ENCODE results near the gene NGLY1.

NGLY1 gene, protein sequence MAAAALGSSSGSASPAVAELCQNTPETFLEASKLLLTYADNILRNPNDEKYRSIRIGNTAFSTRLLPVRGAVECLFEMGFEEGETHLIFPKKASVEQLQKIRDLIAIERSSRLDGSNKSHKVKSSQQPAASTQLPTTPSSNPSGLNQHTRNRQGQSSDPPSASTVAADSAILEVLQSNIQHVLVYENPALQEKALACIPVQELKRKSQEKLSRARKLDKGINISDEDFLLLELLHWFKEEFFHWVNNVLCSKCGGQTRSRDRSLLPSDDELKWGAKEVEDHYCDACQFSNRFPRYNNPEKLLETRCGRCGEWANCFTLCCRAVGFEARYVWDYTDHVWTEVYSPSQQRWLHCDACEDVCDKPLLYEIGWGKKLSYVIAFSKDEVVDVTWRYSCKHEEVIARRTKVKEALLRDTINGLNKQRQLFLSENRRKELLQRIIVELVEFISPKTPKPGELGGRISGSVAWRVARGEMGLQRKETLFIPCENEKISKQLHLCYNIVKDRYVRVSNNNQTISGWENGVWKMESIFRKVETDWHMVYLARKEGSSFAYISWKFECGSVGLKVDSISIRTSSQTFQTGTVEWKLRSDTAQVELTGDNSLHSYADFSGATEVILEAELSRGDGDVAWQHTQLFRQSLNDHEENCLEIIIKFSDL

DNA sequence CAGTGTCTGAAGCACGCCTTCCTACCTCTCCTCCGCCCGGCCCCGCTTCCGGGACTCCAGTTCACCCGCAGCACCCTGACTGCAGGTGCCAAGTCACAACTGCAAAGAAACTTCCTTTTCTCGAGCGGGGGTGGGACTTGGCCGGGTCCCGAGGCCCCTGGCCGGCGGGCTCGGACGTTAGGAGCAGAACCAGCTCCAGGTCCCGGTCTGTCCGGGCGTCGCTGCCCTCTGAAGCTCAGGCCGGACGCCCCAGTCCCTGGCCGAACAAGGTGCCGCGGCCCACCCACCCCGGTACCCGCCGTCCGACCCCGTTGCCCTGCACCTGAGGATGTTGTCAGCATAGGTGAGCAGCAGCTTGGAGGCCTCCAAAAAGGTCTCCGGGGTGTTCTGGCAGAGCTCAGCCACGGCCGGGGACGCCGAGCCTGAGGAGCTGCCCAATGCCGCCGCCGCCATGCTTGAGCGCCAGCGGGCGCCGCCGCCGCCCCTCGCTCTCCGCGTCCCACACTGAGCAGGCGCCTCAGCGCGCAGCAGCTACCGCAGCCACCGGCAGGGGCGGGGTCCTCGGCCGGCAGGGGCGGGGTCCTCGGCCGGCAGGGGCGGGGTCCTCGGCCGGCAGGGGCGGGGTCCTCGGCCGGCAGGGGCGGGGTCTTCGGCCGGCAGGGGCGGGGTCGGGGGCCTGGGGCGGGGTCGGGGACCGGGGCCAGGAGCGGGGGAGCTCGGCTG is at the start of gene NGLY1:
Gene NGLY1, minus strand, starts transcription at position 506 of the 723 bp plus-strand sequence. Its CDS starts 53 bp downstream, at position 453.
- peak; percentile 87 for DNase-seq

DNA sequence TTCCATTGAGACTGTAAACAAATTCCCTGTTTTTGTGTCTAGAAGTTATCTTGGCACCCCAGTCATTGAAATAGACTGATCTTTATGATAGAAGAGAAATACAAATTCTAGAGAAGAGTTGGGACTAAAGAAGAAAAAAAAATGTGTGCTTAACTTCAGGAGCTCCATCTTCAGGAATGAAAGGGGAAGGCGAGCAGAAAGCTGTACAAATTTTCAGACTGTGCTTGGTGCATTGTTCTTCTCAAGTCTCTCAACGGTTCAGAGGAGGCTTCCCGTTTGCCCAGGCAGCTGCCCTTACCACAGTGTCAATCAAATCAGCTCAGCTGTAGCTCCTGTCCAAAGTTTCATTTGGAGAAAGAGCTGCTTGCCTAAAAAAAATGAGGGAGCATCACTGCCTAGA is 48.3 kb upstream of the NGLY1 start:
- no peak for DNase-seq

DNA sequence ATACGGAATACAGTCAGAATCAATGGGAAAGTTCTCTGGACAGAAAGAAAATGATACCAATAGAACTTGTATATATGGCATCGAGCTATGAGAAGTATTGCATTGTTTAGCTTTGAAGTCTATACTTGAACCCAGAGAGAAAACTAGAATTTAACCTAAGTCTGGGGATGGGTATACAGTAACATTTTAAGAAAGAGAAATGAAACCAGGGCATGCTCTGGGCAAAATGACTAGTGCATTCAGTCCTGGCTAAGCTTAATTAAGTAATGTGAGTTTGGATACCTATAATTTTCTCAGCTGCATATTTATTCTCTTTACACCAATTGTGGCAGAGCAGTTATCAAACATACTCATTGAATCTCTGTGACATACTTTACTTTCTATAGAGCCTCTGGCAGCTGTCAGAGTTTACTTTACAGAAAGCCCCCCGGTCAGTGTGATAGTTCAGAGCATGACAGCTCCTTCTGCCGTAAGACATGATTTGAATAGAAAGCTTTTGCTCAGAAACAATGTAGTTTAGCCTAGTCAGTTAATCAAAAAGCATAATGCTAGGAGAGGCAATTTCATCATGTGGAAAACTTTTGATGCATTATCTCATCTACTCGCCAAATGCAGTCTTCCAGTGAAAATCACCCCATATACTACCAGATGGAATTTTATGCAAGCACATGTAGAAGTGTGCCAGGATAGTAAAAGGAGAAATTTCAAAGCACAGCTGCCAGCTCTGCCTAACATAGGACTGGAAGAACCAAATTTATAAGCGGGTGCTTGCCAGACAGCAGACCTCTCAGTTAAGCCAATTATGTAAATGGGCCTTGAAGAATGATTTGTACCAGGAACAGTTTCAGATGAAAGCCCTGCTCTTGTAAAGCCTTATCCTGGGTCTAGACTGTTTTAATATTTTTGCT is 47.4 kb upstream of the NGLY1 start:
- no peak for DNase-seq

DNA sequence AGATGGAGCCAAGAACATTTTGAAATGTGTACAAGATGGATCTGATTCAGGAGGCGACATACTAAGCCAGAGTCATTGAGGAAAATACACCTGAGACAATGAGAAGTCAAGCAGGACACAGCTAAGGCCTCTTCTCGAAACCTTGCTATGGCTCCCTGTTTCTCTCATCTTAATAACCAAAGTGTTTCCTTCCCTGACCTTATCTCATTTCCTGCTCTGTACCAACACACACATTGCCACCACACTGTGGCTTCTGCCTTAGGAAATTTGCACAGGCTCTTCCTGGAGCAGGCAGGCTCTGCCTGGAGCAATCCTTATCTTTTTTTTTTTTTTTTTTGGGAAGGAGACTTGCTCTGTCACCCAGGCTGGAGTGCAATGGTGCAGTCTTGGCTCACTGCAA is 43.3 kb upstream of the NGLY1 start:
- no peak for DNase-seq

DNA sequence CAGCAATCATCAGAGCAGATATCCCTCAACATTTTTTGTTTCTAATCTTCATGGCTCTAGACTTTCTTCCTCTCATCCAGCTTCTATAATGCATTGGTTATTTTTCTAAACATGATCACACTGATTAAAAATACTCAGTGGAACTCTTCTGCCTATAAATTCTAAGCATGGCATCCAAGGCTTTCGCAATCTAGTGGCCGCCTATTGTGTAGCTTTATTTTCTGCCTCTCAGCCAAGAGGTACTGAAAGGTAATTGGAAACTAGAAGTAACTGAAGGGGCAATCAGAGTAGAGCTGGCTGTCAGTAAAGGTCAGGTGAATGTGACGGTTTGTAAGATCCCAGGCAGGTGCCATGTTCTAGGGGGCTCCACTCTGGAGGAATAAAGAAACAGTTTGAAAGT is 40.1 kb upstream of the NGLY1 start:
- DNase-seq, result no peak

DNA sequence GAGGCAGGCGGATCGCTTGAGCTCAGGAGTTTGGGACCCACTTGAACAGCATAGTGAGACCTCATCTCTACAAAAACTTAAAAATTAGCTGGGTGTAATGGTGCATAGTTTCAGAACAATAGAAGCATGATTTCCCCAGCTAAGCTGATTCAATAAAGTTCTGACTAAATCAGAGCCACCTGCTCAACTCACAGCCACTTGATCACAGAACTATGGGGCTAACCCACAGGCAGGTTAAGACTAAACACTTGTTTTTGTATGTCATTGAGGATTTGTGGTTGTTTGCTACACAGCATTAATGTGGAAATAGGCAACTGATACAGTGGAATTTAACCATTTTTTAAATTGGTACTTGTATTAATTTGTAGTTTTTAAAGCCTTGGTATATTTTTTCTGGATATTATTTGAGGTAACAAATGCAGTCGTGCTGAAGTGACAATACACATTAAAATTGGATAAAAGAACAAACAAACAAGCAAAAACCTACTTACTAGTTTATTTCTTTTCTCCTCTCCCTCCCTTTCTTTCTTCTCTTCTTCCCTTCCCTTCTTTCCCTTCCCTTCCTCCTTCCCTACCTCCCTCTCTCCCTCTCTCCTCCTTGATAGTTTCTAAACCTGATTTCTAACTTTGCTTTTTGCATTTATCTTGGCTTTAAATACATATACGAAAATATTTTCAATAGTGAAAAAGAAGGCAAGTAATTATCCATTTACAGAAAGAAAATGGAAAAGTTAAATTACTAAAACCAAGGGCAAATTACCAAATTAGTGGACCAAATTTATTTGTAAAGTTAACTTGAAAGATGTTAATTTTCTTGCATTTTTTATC is 38.7 kb upstream of the NGLY1 start:
- DNase-seq, result no peak

DNA sequence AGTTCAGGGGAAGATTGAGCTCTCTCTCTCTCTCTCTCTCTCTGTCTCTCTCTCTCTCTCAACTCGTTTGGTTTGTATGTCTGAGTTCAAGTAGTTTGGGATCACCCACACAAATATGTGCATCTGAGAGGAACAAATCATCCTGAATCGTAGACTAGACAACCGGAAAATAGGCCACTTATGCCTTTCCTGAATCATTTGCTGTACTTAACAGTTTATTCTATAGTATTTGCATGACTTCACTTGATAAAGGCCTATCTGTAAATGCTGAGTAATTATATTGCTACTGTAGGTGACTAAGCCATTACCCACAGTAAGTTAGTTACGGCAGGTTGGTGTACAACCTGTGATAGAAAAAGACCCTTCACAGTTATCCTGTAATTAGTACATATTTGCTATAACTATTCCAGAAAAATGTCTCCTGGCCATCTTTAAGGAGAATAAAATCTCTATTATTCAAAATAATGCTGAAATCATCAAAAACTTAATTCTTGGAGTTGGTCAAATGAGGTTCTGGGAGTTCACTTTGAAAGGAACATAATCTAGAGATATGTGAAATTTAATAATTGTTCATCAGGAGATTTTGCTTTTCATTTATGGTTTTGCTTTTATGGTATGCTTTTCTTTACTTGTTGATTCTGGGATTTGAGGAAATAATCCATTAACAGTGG is 37.7 kb upstream of the NGLY1 start:
- no peak for DNase-seq

DNA sequence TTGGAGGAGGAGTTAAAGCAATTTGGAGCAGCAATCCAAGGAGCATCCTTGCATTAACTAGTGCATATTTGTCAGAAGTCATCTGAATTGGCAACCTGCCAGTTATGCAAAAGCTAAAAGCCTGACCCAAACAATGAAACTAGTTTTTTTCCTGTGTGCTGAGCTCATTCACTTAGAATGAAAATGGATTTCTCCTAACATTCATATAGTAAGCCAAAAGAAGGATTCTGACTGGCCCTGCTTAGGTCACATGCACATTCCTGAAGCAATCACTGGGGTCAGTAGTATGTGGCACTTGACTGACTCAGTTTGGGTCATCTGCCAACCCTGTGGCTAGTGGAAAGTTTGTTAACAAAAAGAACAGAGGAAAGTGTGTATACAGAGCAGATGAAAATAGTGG is 37.1 kb upstream of the NGLY1 start:
- no peak for DNase-seq

DNA sequence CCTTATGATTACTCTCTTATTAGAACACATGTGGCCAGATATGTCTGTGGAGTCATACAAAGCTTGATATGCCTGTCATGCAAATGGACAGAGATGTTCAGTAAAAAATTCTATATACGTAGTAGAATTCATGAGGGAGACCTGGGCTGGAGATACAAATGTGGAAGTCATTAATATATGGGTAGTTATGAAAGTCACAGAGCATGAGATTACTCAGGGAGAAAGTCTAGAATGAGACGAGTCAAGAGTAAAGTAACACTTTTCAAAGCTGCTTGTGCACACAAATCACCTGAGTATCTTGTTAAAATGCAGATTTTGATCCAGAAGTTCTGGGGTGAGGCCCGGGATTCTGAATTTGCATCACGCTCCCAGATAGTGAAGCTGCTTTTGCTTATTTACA is 35.1 kb upstream of the NGLY1 start:
- no peak for DNase-seq

DNA sequence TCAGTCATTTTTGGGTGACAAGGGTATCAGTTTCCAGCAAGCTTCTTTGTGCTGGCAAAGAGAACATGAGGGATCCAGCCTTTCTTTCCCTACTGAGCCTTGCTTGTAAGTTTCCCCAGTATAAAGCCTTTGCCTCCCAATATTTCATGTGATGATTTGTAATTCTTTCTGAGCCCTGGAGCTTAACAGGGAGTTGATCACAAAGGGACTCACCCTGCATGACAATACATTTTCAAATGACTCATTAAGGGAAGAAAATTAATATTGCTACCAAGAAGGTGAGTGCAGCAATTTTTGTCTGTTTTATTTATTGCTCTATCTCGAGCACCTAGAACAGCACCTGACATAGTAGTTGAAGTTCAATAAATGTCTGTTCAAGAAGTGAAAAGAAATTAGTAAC is 34.4 kb upstream of the NGLY1 start:
- no peak for DNase-seq

DNA sequence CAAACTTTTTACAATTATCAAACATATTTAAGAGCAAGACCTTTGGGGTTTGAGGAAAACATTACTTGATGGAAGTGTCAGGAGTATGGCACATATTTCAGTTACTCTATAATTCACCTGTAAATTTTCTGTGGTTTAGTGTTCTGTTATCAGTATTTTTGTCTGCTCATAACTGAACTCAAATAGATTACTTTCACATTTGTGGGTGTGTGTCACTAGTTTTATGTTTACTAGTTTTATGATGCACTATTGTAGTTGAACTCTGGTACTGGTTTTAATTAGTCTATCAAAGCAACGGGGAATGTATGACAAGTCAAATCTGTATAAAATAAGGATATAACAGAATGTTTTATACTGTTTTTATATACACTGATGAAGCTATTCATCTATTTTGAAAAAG is 33.9 kb upstream of the NGLY1 start:
- no peak for DNase-seq

DNA sequence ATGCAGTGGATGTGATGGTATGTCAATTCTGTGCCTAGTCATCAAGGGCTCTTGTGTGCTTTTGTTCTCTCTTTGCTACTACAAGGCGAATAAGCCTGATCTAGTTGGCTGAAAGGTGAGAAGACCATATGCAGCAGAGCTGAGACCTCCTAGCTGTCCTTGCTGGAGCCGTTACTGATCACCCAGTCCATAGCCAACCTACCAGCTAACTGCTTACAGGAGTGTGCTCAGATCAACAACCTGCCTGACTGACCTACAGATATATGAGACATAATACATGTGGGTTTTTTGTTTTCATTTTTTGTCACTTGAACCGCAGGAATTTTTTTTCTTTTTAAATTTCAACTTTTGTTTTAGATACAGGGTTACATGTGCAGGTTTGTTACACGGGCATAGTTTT is 29.4 kb upstream of the NGLY1 start:
- DNase-seq, result no peak

DNA sequence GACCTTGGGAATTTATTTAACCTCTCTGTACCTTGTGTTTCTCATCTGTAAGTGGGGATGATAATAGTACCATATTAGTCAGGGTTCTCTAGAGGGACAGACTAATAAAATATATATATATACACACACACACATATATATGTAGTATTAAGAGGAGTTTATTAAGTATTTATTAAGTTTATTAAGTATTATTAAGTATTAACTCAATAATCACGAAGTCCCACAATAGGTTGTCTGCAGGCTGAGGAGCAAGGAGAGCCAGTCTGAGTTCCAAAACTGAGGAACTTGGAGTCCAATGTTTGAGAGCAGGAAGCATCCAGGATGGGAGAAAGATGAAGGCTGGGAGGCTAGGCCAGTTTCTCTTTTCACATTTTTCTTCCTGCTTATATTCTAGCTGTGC is 21.4 kb upstream of the NGLY1 start:
- no peak for DNase-seq

DNA sequence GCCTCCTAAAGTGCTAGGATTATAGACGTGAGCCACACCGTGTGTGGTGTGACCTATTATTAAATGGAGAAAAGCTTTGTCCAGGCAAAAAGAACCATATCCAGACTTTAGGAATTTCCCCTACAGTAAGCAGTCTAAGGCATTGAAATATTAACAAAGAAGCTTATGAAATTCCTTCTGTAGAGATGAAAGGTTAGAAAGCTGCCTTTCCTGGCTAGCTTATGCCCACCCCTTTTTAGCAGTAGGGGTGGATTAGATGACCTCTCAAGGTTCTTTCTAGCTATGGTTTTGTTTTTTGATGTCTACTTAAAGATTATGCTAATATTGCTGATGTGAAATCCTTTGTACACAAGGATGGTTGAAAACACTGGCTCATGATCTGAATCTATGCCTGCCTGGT is 20.6 kb upstream of the NGLY1 start:
- no peak for DNase-seq

DNA sequence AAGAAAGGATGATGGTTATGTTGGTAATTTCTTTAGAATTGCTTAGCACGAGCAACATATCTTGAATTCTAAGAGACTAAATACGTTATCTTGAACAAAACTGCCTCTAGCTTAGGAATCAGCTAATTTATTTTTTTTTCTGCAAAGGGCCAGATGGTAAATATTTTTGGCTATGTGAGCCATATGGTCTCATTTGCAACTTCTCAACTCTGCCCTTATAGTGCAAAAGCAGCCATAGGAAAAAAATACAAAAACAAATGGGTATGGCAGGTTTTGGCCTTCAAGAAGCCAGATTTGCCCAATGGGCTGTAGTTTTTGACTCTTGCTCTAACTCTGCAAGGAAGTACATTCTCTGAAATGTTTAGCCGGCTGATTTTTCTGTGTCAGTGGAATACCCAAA is 18.5 kb upstream of the NGLY1 start:
- no peak for DNase-seq

DNA sequence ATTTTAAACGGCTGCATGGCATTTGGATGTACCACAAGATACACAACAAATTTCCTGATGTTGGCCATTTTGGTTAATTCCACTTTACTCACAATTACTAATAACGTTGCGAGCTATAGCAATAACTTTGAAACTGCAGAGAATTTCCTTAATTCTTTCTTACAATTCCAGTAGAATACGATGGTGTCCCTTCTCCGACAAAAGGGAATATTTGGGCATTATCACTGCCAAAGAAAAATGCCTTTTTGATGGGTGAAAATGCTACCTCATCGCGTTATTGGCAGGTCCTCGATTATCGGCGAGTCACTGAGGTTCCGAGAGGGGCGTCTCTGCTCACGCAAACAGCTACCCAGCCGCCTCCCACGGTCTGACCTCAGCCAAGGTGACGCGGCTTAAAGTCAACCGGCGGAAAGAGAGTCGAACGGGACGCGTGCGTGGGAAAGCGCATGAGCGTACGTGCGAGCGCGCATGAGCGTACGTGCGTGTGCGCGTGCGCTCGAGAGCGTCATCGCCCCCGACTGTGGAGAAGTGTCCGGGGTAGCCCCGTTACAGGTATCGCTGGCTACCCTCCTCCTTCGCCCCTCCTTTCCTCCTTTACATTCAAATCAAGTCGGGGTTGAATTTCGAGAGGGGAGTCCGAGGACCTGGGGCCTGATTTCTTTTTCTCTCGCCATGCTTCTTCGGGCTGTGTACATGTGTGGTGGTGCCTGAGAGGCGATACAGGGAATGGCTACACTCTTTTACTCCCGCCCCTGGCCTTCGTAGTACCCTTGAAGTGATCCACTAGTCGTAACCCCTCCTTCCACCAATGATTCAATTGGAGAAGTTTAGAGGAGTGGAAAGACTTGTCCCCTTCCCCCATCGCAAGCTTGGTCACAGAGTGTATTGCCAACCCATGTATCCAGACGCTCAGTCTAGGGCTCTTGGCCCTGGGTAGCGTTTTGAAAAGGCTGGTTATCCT is 6.6 kb upstream of the NGLY1 start, which contains the start of gene OXSM:
Gene OXSM, plus strand, starts transcription at position 495 of the 961 bp plus-strand sequence. CDS start 931 bp downstream, outside the sequence.
- DNase-seq, result peak; percentile 93

DNA sequence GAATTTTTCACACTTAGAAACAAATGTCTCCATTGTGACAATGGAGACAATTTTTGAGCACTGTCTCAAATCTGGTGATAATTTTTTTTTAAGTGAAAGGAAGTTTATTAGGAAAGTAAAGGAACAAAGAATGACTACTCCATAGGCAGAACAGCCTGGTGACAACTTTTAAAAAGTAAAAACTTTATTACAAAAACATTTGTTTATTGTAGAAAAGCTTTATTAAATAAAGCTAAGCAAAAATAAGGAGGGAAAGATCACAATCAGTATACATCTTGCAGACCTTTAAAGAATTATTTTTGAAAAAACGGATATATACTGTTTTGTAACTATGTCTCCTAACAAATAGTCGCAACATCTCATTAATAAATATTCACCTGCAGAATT is 6.0 kb upstream of the NGLY1 start:
- no peak for DNase-seq

DNA sequence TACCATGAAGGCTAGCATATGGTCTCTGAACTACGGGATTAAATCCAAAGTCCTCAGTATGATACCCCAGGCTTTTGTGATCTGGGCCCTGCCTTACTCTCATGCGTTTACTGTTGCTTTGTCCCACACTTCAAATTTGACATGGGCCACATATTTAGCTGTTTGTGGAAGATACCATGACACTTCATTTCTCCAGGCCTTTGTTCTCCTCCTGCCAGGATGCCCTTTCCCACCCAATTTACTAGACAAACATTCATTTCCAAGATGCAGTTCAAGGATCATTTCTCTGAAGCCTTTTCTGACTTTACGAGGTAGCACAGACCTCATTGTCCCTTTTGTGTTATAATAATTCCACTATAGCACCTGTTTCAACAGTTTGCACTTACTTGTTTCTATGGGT is 4.4 kb upstream of the NGLY1 start:
- no peak for DNase-seq

DNA sequence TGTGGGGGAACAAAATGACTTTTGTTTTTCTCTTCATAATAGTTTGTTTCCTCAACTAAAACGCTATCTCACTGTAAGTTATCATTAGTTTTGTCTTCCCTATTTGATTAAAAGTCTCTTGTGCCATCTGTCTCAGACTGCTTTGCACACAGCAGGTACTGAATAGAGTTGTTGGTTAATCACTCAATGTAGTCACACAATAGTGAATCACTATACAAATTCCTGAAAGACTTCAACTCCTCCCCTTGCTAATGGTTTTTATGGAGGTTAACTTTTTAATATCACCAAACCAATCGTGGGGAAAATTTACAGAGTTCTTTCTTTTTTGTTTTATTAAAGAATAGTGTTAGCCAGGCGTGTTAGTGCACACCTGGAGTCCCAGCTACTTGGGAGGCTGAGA is 2.6 kb upstream of the NGLY1 start:
- DNase-seq, result no peak

DNA sequence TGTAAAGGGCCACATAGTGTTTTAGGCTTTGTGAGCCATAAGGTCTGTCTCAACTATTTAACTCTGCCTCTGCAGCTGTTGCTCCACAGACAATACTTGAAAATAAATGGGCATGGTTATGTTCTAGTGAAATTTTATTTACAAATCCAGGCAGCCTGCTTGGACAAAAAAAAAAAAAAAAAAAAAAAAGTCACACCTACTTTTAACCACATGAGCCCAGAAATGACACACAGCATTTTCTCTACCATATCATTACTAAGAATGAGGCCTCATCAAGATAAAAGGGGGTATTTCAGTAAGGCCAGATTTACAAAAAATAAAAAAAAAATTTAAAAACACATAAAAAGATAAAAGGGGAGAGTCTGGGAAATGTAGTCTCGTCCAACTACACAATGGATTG is 1.7 kb upstream of the NGLY1 start:
- no peak for DNase-seq

All from CD4-positive, alpha-beta T cell treated with Interleukin-10 for 1 hour (primary cell).